ENCODE measurements around the gene NOL12. TPM values are rescaled to one million over a fixed set of nuclear protein-coding genes. Genes with fewer than 3 reads are reported as not detected.

NOL12 gene
- polyA plus RNA-seq, 2 of the 4 experiments (the other 2 are of a cell fraction) = 23.0 to 37.3 TPM

- ATAC-seq = no peak
- CTCF ChIA-PET = interaction anchor here (0.8 to 6.6 kb wide), 6 partner anchors 8 to 67 kb away, joined by 3 to 44 read pairs (median 5); no protein-coding TSS in a partner anchor
- Histone ChIP-seq H3K4me2 (no peak overlapping the region), H3K9me3 (no peaks in the 10 kb centered on the region), H3K4me3 (no peak overlapping the region), H3K4me1 (peaks cover 26% of the 10 kb centered on the region), H3K27ac (peak overlapping the region in 1 of 2 experiments; percentile 98; a peak in 1 of 6 replicates)
- no peak for FAIRE-seq
- WGBS (ENCODE audit: missing lambda C conversion rate) = 67% methylated on average over 16 of the region's 16 CpGs
- POLR2A ChIA-PET = interaction anchor here (0.6 to 0.7 kb wide), 2 partner anchors 8 to 41 kb away, joined by 3 to 4 read pairs; no protein-coding TSS in a partner anchor
- TF ChIP-seq CBX8 (IDR thresholded peaks at IDR 0.05) = no peak
- TF ChIP-seq CHD4 (IDR thresholded peaks at IDR 0.05; ENCODE audit: borderline replicate concordance) = no peak
- TF ChIP-seq EP300 (IDR thresholded peaks at IDR 0.05) = no peak
- no peak for TF ChIP-seq ELK1 (IDR thresholded peaks at IDR 0.05; ENCODE audit: low read depth, low read length)
- TF ChIP-seq HOXB5 (CRISPR knock-in tag; IDR thresholded peaks at IDR 0.05) = no peak
- no peak for TF ChIP-seq MAFK (IDR thresholded peaks at IDR 0.05; ENCODE audit: partially characterized antibody)
- no peak for TF ChIP-seq RFX5 (IDR thresholded peaks at IDR 0.05)
- TF ChIP-seq ZFP36 (IDR thresholded peaks at IDR 0.05; ENCODE audit: borderline replicate concordance, partially characterized antibody) = no peak
- TF ChIP-seq E2F6 (IDR thresholded peaks at IDR 0.05; ENCODE audit: borderline replicate concordance, low read depth) = no peak
- TF ChIP-seq USF2 (IDR thresholded peaks at IDR 0.05) = no peak
- DNase-seq (ENCODE audit: low read depth in 1 of 2, low spot score in 1 of 2) = no peak
Observed at GRCh38 chr22:37684803-37685615, 1.1 kb upstream of the NOL12 start.

- ATAC-seq (no peak), FAIRE-seq (no peak), DNase-seq (ENCODE audit: low read depth in 1 of 2, low spot score in 1 of 2) (no peak)
- no peak overlapping the region for H3K4me2 ChIP-seq
- POLR2A ChIA-PET = no interaction called here
- 89% methylated on average over 2 of the region's 7 CpGs for WGBS (ENCODE audit: missing lambda C conversion rate)
- CTCF ChIA-PET = interaction anchor here (1.0 kb wide), 1 partner anchor 9 kb away, joined by 3 read pairs; no protein-coding TSS in a partner anchor
- no peak overlapping the region for H3K4me3 ChIP-seq
- peaks cover 11% of the 10 kb centered on the region; the same call in 1 of the 3 replicates for H3K4me1 ChIP-seq
- H3K9me3 ChIP-seq = no peaks in the 10 kb centered on the region
- TF ChIP-seq GATA3 (IDR thresholded peaks at IDR 0.05; ENCODE audit: borderline replicate concordance) = no peak
- no peak overlapping the region for H3K27ac ChIP-seq
Observed at GRCh38 chr22:37690407-37690806, 4.3 kb downstream of the NOL12 start.

GRCh38 chr22:37690901-37691504 is 4.9 kb downstream of the NOL12 start:
- ChIA-PET CTCF (interaction anchor here (1.0 kb wide), 2 partner anchors 9 to 48 kb away, joined by 3 to 4 read pairs; no protein-coding TSS in a partner anchor), POLR2A (no interaction called here)
- FAIRE-seq (no peak), DNase-seq (ENCODE audit: low read depth in 1 of 2, low spot score in 1 of 2) (no peak), ATAC-seq (no peak)
- Histone ChIP-seq H3K4me3 (no peak overlapping the region), H3K4me2 (no peak overlapping the region), H3K4me1 (peaks cover 11% of the 10 kb centered on the region; the same call in 1 of the 3 replicates), H3K27ac (no peak overlapping the region), H3K9me3 (no peaks in the 10 kb centered on the region)
- WGBS (ENCODE audit: missing lambda C conversion rate) = 98% methylated on average over 9 of the region's 18 CpGs
- TF ChIP-seq CBX8 (IDR thresholded peaks at IDR 0.05) = no peak
- no peak for TF ChIP-seq SREBF2 (IDR thresholded peaks at IDR 0.05)
- TF ChIP-seq HOXB13 (CRISPR knock-in tag; IDR thresholded peaks at IDR 0.05; ENCODE audit: low read depth) = no peak
- no peak for TF ChIP-seq REST (IDR thresholded peaks at IDR 0.05)
- TF ChIP-seq BHLHE40 (IDR thresholded peaks at IDR 0.05; ENCODE audit: low read depth, low read length) = no peak
- no peak for TF ChIP-seq SMC3 (IDR thresholded peaks at IDR 0.05)
- no peak for TF ChIP-seq PHF8 (IDR thresholded peaks at IDR 0.05; ENCODE audit: borderline replicate concordance, low read depth)
- no peak for TF ChIP-seq HOXB5 (CRISPR knock-in tag; IDR thresholded peaks at IDR 0.05)
- TF ChIP-seq ELK1 (IDR thresholded peaks at IDR 0.05; ENCODE audit: low read depth, low read length) = no peak
- no peak for TF ChIP-seq ATOH8 (CRISPR knock-in tag; IDR thresholded peaks at IDR 0.05; ENCODE audit: low read depth)
- TF ChIP-seq ZC3H11A (IDR thresholded peaks at IDR 0.05) = no peak
- TF ChIP-seq NR3C1 (IDR thresholded peaks at IDR 0.05) = no peak
- no peak for TF ChIP-seq TFCP2L1 (CRISPR knock-in tag; IDR thresholded peaks at IDR 0.05)
- TF ChIP-seq POLR2AphosphoS2 (conservative IDR thresholded peaks at IDR 0.05; ENCODE audit: low read length) = no peak
- no peak for TF ChIP-seq ZSCAN20 (CRISPR knock-in tag; IDR thresholded peaks at IDR 0.05)
